HG02981 (cell line): ENCODE results near the gene SNW1.
"Not testable (repeated sequence)": the region's sequence is repeated elsewhere in the genome, so short reads cannot be mapped to it uniquely, and the experiment has no call there.

Experiments used
- ATAC-seq: cut with Tn5 transposase; IDR thresholded peaks from one replicate; pipeline ENCODE4 v1.9.1; 2021; ENCODE audit warnings: mild to moderate bottlenecking, moderate library complexity; ENCODE audit not compliant: unreplicated experiment

The SNW1 gene

GRCh38 chr14:77760381-77761204 is at the start of gene SNW1:
Gene SNW1, minus strand, starts transcription at chr14:77761156. Its CDS starts 29 bp downstream, at chr14:77761127.
- peak; percentile 91 for ATAC-seq

- ATAC-seq: no peak
These were observed 48.1 kb upstream of the SNW1 start for GRCh38 chr14:77809011-77809410.

GRCh38 chr14:77808250-77808649 is 47.3 kb upstream of the SNW1 start:
- no peak for ATAC-seq

GRCh38 chr14:77805706-77806105 is 44.8 kb upstream of the SNW1 start:
- no peak for ATAC-seq

DNA sequence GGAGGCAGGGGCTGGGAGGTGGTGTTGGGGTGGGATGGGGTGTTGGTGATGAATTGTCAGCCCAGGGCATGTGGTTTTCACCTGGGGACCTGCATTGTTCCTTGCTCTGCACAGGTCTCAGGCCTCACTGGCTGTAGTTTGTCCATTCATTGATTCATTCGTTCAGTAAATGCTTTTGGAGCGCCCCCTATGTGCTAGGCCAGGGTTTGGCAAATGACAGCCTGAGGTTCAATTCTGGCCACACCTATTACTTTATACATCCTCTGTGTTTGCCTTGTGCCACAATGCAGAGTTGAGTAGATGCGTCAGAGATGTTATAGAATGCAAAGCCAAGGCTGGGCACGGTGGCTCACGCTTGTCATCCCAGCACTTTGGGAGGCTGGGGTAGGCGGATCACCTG is 43.6 kb upstream of the SNW1 start:
- ATAC-seq: no peak

- ATAC-seq: no peak
These were observed 39.9 kb upstream of the SNW1 start for GRCh38 chr14:77800814-77801213.

DNA sequence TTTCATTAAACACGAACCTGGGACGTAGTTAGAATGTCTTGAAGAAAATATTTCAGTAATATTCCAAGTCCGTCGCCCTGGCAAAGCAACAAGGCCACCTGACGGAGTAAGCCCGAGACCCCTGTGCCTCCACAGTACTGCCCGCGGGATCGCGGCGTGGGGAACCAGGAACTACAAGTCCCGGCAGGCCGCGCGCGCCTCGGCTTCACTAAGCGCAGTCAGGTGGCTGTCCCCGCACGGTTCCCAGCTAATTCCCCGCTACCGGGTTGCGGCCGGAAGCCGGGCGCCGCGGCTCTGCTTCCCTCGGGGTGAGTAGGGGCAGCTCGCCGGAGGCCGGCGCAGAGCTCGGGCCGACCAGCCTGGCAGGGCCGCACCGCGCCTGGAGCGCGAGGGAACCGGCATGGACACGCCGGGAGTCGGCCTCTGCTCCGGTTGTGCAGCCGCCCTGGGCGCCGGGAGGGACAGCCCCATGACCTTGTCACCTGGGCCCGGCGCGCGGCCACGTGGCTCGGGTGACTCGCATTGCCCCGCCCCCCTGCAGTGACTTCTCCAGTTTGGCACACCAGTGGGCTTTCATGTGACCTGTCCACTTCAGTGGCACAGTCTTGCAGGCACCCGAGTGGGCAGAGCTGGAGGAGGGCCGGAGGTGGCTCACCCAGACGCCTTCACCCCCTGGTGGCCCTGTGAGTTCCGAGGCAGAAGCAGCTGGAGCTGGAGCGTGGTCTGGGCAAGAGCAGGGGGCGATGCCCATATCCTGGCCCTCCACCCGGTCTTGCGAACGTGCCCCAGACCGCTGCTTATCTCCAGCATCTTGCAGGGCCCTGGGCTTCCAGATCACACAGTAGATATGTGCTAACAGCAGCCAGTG is 39.1 kb upstream of the SNW1 start, which contains the start of gene ADCK1:
Gene ADCK1, plus strand, starts transcription at position 247 of the 868 bp plus-strand sequence. CDS start 18,870 bp downstream, outside the sequence.
- peak; percentile 93 for ATAC-seq

DNA sequence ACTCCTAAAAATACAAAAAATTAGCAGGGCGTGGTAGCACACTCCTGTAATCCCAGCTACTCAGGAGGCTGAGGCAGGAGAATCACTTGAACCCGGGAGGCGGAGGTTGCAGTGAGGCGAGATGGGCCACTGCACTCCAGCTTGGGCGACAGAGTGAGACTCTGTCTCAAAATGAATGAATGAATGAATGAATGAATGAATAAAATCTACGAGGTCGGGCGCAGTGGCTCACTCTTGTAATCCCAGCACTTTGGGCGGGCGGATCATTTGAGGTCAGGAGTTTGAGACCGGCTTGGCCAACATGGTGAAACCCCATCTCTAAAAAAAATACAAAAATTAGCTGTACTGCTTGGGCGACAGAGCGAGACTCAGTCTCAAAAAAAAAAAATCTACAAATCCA is 38.5 kb upstream of the SNW1 start:
- ATAC-seq: not testable (repeated sequence)

GRCh38 chr14:77794357-77794756 is 33.4 kb upstream of the SNW1 start:
- no peak for ATAC-seq

GRCh38 chr14:77793255-77793654 is 32.3 kb upstream of the SNW1 start:
- not testable (repeated sequence) for ATAC-seq

DNA sequence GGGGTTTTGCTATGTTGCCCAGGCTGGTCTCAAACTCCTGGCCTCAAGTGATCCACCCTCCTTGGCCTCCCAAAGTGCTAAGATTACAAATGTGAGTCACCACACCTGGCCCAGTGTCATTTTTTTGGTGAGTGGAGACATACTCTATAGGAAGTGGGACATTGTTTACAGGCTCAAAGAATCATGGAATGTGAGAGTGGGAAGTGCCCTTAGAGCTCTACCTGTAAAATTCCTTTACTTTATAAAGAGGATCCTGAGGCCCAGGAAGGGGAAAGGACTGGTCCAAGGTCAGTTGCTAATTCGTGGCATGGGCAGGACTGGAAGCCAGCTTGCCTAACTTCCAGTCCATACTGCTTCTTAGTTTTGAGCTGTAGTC is 30.3 kb upstream of the SNW1 start:
- no peak for ATAC-seq

- no peak for ATAC-seq
These were observed 29.7 kb upstream of the SNW1 start for GRCh38 chr14:77790566-77791224.

DNA sequence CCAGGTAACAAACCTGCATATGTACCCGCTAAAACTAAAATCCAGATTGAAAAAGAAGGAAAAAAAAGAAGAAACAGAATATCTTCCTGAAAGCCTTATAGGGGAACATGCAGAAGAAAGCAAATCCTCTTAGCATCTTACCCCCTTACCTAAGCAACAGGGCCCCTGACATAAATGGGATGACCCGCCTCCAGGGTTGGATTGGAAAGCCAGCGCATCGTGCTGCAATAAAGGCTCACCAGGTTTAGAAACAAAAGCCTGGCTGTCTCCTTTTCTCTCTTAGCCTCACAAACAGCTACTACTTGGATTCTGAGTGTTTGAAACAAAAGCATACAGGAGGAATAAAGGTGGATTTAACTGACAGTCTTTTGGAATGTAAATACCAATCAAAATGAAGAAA is 25.2 kb upstream of the SNW1 start:
- ATAC-seq: no peak

DNA sequence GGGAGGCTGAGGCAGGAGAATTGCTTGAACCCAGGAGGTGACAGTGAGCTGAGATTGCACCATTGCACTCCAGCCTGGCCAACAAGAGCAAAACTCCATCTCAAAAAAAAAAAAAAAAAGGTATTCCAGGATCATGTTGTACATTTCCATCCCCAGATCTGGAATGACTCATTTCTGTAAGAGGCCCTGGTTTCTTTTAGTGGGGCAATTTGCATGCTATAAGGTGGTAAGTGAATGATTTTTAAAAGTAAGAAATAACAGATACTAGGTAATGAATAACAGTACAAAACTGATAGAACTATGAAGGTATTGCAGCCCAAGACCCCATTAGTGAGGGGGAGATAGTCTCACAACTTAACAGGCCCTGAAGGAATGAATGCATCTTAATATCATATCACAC is 21.2 kb upstream of the SNW1 start:
- peak; percentile 59 for ATAC-seq

DNA sequence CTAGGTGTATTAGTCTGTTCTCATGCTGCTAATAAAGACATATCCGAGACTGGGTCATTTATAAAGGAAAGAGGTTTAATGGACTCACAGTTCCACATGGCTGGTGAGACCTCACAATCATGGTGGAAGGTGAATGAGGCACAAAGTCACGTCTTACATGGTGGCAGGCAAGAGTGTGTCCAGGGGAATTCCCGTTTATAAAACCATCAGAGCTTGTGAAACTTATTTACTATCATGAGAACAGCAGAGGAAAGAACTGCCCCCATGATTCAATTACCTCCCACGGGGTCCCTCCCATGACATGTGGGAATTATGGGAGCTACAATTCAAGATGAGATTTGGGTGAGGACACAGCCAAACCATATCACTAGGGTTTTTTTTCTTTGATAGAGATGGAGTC is 13.0 kb upstream of the SNW1 start:
- not testable (repeated sequence) for ATAC-seq

DNA sequence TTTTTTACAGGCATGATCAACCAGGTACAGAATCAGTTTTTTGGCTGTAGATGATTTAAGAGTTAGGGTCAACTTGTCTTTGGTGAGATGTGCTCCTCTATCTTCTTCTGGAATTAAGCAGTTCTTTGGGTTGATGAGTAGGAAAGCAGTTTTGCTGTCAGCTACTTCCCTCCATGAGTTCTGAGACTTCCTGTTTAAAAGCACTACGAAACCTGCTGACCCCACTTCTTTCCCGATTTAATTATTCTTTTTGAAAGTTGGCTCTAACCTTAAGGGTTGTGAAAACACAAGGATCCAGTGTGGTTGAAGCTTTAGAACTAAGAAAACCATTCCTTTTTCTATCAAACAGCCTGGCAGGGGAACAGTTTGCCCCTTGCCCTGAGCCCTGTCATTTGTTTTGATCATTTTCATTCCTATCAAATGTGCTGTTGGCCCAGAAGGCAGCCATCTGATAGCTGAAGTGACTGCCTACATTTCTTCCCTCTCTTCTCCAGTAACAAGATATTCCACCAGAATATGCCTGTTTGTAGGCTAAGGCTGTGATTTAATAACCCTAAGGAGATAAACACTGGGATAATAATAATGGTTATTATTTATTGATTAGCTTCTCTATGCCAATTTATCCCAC is 7.6 kb upstream of the SNW1 start:
- not testable (repeated sequence) for ATAC-seq

DNA sequence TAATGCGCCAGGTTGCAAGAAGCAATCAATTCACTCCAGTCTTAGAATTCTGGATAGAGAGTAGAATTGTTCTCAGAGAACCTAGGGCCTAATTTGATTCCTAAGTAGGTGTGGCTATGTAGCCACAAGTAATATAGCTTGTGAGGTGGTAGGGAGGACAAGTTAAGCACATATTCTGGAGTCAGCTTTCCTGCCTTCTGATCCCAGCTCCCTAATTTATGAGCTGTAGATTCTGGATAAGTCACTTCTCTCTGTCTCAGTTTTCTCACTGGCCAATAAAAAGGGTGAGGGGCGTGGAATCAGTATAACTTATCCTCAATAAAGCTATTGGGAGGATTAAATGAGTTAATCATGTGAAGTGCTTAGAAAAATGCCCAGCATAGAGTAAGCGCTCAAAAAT is 3.0 kb upstream of the SNW1 start:
- ATAC-seq: no peak

DNA sequence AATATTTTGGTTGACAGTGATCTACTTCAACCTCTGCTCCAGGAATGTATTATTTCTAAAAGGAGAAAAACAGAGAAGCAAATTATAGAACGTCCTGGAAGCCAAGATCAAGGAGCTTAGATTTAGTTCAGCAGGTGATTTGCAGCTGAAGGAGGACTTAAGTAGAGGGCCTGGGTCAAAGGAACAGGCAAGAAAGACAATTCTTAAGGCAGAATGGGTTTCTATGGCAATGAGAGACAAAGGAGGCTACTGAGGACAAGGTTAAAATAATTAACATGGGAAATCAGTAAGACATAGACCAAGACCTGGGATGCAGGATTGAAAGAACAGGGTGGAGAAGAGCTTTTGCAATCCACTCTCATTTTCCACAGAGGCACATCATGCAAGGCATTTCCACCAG is 2.4 kb upstream of the SNW1 start:
- ATAC-seq: no peak

DNA sequence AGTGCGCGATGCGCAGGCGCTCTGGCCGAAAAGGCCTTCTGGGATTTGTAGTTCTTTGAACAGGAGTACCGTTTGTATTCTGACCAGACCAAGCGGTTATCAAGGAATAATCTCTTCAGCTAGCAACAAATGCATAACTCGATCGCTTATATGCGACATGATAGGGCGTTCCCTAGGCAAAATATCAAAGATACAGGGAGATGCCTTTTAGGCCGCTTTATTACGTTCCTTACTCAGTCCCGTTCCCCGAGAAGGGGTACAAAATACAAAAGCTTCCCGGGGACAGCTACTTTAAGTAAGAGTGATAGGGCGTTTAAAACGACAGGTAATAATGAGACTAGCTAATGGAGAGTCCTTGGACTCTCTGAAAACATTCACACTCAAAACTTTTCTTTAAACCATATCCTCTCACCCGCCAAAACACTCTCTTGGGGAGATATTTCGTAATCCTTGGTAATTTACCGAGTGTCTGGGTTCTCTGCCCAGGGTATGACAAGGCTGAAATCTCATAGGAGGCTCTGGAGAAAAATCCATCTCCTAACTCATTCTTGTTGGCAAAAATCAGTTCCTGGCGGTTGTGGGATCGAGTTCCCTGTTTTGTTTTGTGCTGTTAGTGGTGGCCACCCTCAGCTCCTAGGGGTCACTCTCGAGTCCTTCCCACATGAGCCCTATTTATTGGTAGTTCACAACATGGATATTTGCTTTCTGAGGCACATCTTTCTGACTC is 412 bp upstream of the SNW1 start:
- peak; percentile 18 for ATAC-seq
